ENCODE data around the gene ANKS1B. TPM values are rescaled to one million over a fixed set of nuclear protein-coding genes. Genes with fewer than 3 reads are reported as not detected.

ANKS1B gene
- polyA plus RNA-seq, 3 donors: not detected

DNA sequence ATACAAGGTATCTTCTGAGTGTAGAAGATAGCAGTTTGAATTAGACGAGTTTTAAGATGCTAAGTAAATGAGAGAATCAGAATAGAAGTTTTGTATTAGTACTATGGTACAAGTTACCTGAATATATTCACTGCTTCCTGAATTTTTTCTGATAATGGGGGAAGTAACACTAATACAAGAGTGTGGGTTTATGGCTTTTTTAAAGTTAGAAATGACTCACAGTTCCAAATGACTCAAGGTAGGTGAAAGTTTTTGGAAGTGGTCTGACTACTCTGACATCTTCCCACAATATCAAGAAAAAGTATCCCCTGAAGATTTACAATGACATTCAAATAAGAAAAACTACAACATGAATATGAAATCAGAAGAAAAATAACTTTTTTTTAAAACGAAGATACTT lies 460.9 kb downstream of the ANKS1B start:
- TF ChIP-seq, protein P1, sequence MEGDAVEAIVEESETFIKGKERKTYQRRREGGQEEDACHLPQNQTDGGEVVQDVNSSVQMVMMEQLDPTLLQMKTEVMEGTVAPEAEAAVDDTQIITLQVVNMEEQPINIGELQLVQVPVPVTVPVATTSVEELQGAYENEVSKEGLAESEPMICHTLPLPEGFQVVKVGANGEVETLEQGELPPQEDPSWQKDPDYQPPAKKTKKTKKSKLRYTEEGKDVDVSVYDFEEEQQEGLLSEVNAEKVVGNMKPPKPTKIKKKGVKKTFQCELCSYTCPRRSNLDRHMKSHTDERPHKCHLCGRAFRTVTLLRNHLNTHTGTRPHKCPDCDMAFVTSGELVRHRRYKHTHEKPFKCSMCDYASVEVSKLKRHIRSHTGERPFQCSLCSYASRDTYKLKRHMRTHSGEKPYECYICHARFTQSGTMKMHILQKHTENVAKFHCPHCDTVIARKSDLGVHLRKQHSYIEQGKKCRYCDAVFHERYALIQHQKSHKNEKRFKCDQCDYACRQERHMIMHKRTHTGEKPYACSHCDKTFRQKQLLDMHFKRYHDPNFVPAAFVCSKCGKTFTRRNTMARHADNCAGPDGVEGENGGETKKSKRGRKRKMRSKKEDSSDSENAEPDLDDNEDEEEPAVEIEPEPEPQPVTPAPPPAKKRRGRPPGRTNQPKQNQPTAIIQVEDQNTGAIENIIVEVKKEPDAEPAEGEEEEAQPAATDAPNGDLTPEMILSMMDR (IDR thresholded peaks at IDR 0.05): no peak
- Histone ChIP-seq H3K9ac (ENCODE audit: insufficient read depth, low read length, poor library complexity, severe bottlenecking) (no peak overlapping the region), H3K4me3 (replicated peaks in 1 of 3; ENCODE audit: low read depth in 2 of 3, low read length in 3 of 3) (no peak overlapping the region), H3K79me2 (ENCODE audit: insufficient read depth, low read length) (no peaks in the 10 kb centered on the region), H3K4me1 (ENCODE audit: control insufficient read depth in 1 of 2, insufficient read depth in 2 of 2, low read length in 2 of 2) (no peaks in the 10 kb centered on the region), H3K27ac (ENCODE audit: low read depth in 1 of 2, low read length in 2 of 2) (no peak overlapping the region), H3K27me3 (ENCODE audit: control insufficient read depth in 2 of 2, insufficient read depth in 2 of 2, low read length in 2 of 2) (no peaks in the 10 kb centered on the region), H2AFZ (ENCODE audit: insufficient read depth, low read depth, low read length, poor library complexity, severe bottlenecking) (no peak overlapping the region), H3K9me3 (replicated peaks in 1 of 2; ENCODE audit: control insufficient read depth in 1 of 2, insufficient read depth in 1 of 2, low read length in 2 of 2) (peaks cover 0 to 13% of the 10 kb centered on the region in 2 donors), H3K4me2 (replicated peaks; ENCODE audit: extremely low read depth, low read length, poor library complexity, severe bottlenecking) (no peak overlapping the region), H4K20me1 (ENCODE audit: insufficient read depth, low read length) (no peaks in the 10 kb centered on the region), H3K36me3 (replicated peaks in 1 of 2; ENCODE audit: control insufficient read depth in 1 of 2, insufficient read depth in 2 of 2, low read length in 2 of 2) (no peaks in the 10 kb centered on the region)
- Mint-ChIP-seq H3K27me3 (ENCODE audit: low read depth in 3 of 3) (no peaks in the 10 kb centered on the region), H3K27ac (no peak overlapping the region), H3K36me3 (no peaks in the 10 kb centered on the region), H3K9me3 (peaks cover 0 to 14% (median 6%) of the 10 kb centered on the region in 7 donors), H3K4me1 (no peaks in the 10 kb centered on the region), H3K4me3 (no peak overlapping the region)
- intact Hi-C loops (cut with micrococcal nuclease): no loop called here
- DNase-seq: no peak
- 83% methylated on average over 1 of the region's 2 CpGs for WGBS (ENCODE audit: insufficient coverage)

DNA sequence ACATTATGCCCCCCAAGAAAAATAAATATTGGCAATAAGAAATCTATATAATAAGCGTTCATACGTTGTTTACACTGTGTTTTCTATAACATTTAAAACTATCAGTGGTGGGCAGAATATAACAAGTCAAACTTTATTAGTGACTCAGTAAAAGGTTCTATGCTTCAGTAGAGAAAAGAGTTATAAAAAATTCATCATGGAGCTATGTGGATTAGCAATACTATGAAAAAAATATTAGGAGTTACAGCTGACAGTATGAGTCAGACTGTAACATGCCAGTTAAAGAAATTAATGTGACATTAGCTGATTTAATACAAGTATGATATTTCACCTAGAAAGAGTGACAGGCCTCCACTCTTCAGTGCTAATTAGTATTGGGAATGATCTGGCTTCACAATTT lies 462.3 kb downstream of the ANKS1B start:
- Histone ChIP-seq H3K4me3 (replicated peaks in 1 of 3; ENCODE audit: low read depth in 2 of 3, low read length in 3 of 3) (no peak overlapping the region), H3K4me1 (ENCODE audit: control insufficient read depth in 1 of 2, insufficient read depth in 2 of 2, low read length in 2 of 2) (no peaks in the 10 kb centered on the region), H3K27ac (ENCODE audit: low read depth in 1 of 2, low read length in 2 of 2) (no peak overlapping the region), H2AFZ (ENCODE audit: insufficient read depth, low read depth, low read length, poor library complexity, severe bottlenecking) (no peak overlapping the region), H4K20me1 (ENCODE audit: insufficient read depth, low read length) (no peaks in the 10 kb centered on the region), H3K9ac (ENCODE audit: insufficient read depth, low read length, poor library complexity, severe bottlenecking) (no peak overlapping the region), H3K9me3 (replicated peaks in 1 of 2; ENCODE audit: control insufficient read depth in 1 of 2, insufficient read depth in 1 of 2, low read length in 2 of 2) (peaks cover 0 to 16% of the 10 kb centered on the region in 2 donors), H3K4me2 (replicated peaks; ENCODE audit: extremely low read depth, low read length, poor library complexity, severe bottlenecking) (no peak overlapping the region), H3K79me2 (ENCODE audit: insufficient read depth, low read length) (no peaks in the 10 kb centered on the region), H3K27me3 (ENCODE audit: control insufficient read depth in 2 of 2, insufficient read depth in 2 of 2, low read length in 2 of 2) (no peaks in the 10 kb centered on the region), H3K36me3 (replicated peaks in 1 of 2; ENCODE audit: control insufficient read depth in 1 of 2, insufficient read depth in 2 of 2, low read length in 2 of 2) (no peaks in the 10 kb centered on the region)
- Mint-ChIP-seq H3K4me3 (no peak overlapping the region), H3K36me3 (no peaks in the 10 kb centered on the region), H3K4me1 (no peaks in the 10 kb centered on the region), H3K9me3 (peaks cover 0 to 14% (median 6%) of the 10 kb centered on the region in 7 donors), H3K27me3 (ENCODE audit: low read depth in 3 of 3) (no peaks in the 10 kb centered on the region), H3K27ac (no peak overlapping the region)
- no peak for DNase-seq
- TF ChIP-seq, protein P1 (IDR thresholded peaks at IDR 0.05): no peak
- no CpG with 5 or more reads among the region's 2 CpGs for WGBS (ENCODE audit: insufficient coverage)
- intact Hi-C loops (cut with micrococcal nuclease): no loop called here

Measured in CD14-positive monocyte (primary cell).